RWPE1 (cell line): Measurements from ENCODE around the gene EMX2.

Experiments
- CTCF ChIA-PET: fragments of 350-600 bp; sonication (Branson Sonifier 250); formaldehyde crosslinking; extraction: SDS; loops from one replicate; lab custom pipeline; 2021; lab: Yijun Ruan, JAX
- POLR2A ChIA-PET: fragments of 400-600 bp; formaldehyde crosslinking; extraction: SDS; loops from one replicate; lab custom pipeline; 2020; ENCODE audit warnings: antibody characterized with exemption; ENCODE audit not compliant: low non-redundant PET; lab: Yijun Ruan, JAX
- DNase-seq: peaks from one replicate; pipeline ENCODE4 v3.0.0; 2012; ENCODE audit warnings: low spot score
- H3K27ac ChIP-seq: fragments of 450-650 bp; 2 replicates; pipeline ENCODE4 v1.5.1; 2017
- TF ChIP-seq, protein P1 (sequence below): fragments of 450-650 bp; conservative IDR thresholded peaks from 2 replicates; pipeline ENCODE4 v1.5.1; 2017; ENCODE audit warnings: low read depth, mild to moderate bottlenecking

The EMX2 gene

DNA sequence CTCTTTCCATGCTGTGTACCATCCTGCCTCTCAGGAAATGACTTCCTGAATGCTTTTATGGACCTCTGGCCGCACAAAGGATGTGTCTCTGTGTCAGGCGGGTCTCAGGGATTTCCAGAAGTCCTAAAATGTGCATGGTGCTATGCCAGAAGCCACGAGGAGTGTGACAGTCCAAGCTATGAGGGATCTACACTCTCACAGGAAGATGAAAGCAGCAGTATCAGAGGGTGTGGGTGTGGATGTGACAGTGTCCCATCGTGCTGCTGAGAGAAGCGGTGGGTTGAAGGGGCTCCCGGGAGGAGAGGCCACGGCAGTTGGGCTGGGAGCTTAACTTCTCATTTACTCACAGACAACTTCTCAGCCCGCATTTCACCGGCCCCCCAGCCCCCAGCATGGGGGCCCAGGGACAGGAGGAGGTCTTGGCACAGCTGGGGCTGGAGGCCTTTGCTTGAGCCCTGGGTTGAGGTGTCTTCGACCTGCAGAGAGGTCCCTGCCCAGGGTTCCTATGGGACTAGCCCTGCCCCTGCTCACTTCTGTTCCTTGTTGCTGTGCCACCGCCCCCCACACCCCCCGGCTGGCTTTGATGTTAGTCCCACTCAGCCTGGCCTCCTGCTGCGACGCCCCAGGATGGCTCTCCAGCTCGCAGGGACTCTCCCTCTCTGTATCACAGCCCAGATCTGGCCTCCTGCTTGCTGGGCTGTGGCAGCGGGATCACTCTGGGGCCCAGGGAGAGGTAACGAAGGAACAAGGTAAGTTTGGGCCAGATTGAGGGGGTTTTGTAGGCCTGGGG lies 30.8 kb upstream of the EMX2 start:
- ChIA-PET CTCF (no interaction called here), POLR2A (no interaction called here)
- TF ChIP-seq, protein P1, sequence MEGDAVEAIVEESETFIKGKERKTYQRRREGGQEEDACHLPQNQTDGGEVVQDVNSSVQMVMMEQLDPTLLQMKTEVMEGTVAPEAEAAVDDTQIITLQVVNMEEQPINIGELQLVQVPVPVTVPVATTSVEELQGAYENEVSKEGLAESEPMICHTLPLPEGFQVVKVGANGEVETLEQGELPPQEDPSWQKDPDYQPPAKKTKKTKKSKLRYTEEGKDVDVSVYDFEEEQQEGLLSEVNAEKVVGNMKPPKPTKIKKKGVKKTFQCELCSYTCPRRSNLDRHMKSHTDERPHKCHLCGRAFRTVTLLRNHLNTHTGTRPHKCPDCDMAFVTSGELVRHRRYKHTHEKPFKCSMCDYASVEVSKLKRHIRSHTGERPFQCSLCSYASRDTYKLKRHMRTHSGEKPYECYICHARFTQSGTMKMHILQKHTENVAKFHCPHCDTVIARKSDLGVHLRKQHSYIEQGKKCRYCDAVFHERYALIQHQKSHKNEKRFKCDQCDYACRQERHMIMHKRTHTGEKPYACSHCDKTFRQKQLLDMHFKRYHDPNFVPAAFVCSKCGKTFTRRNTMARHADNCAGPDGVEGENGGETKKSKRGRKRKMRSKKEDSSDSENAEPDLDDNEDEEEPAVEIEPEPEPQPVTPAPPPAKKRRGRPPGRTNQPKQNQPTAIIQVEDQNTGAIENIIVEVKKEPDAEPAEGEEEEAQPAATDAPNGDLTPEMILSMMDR: no peak
- H3K27ac ChIP-seq: no peak overlapping the region
- no peak for DNase-seq

GRCh38 chr10:117514971-117515370 lies 27.6 kb upstream of the EMX2 start:
- CTCF ChIA-PET: interaction anchor here (0.8 kb wide), 1 partner anchor 1029 kb away, joined by 3 read pairs; no protein-coding TSS in a partner anchor
- POLR2A ChIA-PET: no interaction called here
- TF ChIP-seq, protein P1: no peak
- DNase-seq: no peak
- H3K27ac ChIP-seq: no peak overlapping the region

DNA sequence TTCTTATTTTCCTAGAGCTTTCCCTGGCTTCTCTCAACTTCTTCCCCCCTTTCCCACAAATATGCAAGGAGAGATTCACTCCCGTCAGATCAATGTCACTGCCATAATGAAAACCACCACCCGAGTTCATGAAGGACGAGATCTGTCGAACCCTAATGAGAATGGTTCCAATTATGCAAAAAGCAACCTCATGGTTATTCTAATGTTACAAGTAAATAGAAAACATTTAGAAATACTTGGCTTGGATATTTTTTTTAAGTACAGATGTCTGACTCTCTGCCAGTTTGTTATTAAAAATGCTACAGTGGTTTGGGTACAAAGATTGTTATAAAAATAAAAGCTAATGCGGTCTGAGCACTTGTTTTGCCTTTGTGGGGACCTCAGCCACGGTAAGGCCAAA lies 25.9 kb upstream of the EMX2 start:
- TF ChIP-seq, protein P1: no peak
- no peak overlapping the region for H3K27ac ChIP-seq
- ChIA-PET POLR2A (no interaction called here), CTCF (interaction anchor here (0.6 to 0.8 kb wide), 2 partner anchors 44 to 689 kb away, joined by 3 read pairs; no protein-coding TSS in a partner anchor)
- no peak for DNase-seq

GRCh38 chr10:117518246-117518645 lies 24.3 kb upstream of the EMX2 start:
- ChIA-PET CTCF (interaction anchor here (0.5 kb wide), 1 partner anchor 531 kb away, joined by 4 read pairs; no protein-coding TSS in a partner anchor), POLR2A (no interaction called here)
- DNase-seq: no peak
- TF ChIP-seq, protein P1: no peak
- H3K27ac ChIP-seq: no peak overlapping the region

- TF ChIP-seq, protein P1: no peak
- no peak for DNase-seq
- H3K27ac ChIP-seq: no peak overlapping the region
- ChIA-PET POLR2A (no interaction called here), CTCF (no interaction called here)
These were observed 23.3 kb upstream of the EMX2 start for GRCh38 chr10:117519286-117519685.

DNA sequence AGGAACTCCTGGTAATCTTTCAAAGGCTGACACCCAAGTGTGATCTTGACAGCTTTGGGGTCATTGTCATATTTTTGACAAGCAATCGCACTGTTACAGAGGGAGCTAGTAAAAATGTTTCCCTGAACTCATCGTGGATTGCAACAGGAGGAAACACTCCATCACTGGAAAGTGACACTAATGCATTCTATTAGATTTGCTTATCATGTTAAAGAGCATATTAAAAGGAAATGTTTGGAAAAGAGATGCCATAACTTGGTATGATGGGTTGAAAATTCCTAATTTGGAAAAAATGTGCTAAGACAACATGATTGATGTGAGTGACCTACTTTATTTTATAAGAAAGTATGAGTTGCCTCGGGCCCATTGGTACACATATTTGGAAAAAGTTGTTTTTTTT lies 22.7 kb upstream of the EMX2 start:
- ChIA-PET POLR2A (no interaction called here), CTCF (no interaction called here)
- no peak for DNase-seq
- TF ChIP-seq, protein P1: no peak
- H3K27ac ChIP-seq: no peak overlapping the region
